Measurements from ENCODE around the gene NCF1.
"Not testable (repeated sequence)": the region's sequence is repeated elsewhere in the genome, so short reads cannot be mapped to it uniquely, and the experiment has no call there.

- not testable (repeated sequence) for TF ChIP-seq CTCF (conservative IDR thresholded peaks at IDR 0.05 in 1 of 2, IDR thresholded peaks at IDR 0.05 in 1 of 2; ENCODE audit: extremely low read depth in 1 of 2, insufficient read depth in 1 of 2, low read depth in 1 of 2, low read length in 2 of 2); EZH2 (IDR thresholded peaks at IDR 0.05; ENCODE audit: borderline replicate concordance, low read length)
Observed at GRCh38 chr7:74775111-74775510, 1.3 kb downstream of the NCF1 start.
